Neural progenitor cell (in vitro differentiated cells): Measurements from ENCODE around the gene OSTM1. TPM values are rescaled to one million over a fixed set of nuclear protein-coding genes. Genes with fewer than 3 reads are reported as not detected.

ENCODE experiments used
- DNase-seq: peaks from one replicate; pipeline ENCODE4 v3.0.0-alpha.2; 2016; ENCODE audit warnings: low spot score
- H2AFZ ChIP-seq: fragments of 200-600 bp; sonication (generic); replicated peaks from 2 replicates; pipeline ENCODE4 v1.6.1; 2016; ENCODE audit warnings: antibody characterized with exemption
- H3F3A ChIP-seq: fragments of 200-600 bp; sonication (generic); 2 replicates; pipeline ENCODE4 v1.6.1; 2016; ENCODE audit warnings: antibody characterized with exemption, low read depth
- H3K27ac ChIP-seq: fragments of 200-600 bp; sonication (generic); 2 replicates; pipeline ENCODE4 v1.5.1; 2016; ENCODE audit warnings: mild to moderate bottlenecking
- H3K27me3 ChIP-seq: fragments of 200-600 bp; sonication (generic); 2 replicates; pipeline ENCODE4 v1.6.1; 2016; ENCODE audit warnings: mild to moderate bottlenecking, moderate library complexity
- H3K36me3 ChIP-seq: fragments of 200-600 bp; sonication (generic); 2 replicates; pipeline ENCODE4 v1.5.1; 2016
- H3K4me1 ChIP-seq: fragments of 200-600 bp; sonication (generic); 2 replicates; pipeline ENCODE4 v1.6.1; 2016; ENCODE audit warnings: mixed run types
- H3K4me2 ChIP-seq: fragments of 200-600 bp; sonication (generic); 2 replicates; pipeline ENCODE4 v1.6.1; 2016
- H3K4me3 ChIP-seq: fragments of 200-600 bp; sonication (generic); 2 replicates; pipeline ENCODE4 v1.5.1; 2016
- H3K79me2 ChIP-seq: fragments of 200-600 bp; sonication (generic); 2 replicates; pipeline ENCODE4 v1.6.1; 2016; ENCODE audit warnings: low read depth
- H3K9ac ChIP-seq: fragments of 200-600 bp; sonication (generic); 2 replicates; pipeline ENCODE4 v1.6.1; 2016
- H3K9me3 ChIP-seq: fragments of 200-600 bp; sonication (generic); 2 replicates; pipeline ENCODE4 v1.5.1; 2016; ENCODE audit warnings: low read depth
- H4K20me1 ChIP-seq: fragments of 200-600 bp; sonication (generic); 2 replicates; pipeline ENCODE4 v1.6.1; 2016; ENCODE audit warnings: low read depth
- H3K27ac Mint-ChIP-seq: 3 replicates; pipeline ENCODE4 v1.8.0; 2021; ENCODE audit warnings: mixed read lengths
- H3K27me3 Mint-ChIP-seq: 2 replicates; pipeline ENCODE4 v1.8.0; 2022; ENCODE audit warnings: low read depth, mild to moderate bottlenecking, inconsistent platforms, moderate library complexity, mixed read lengths; ENCODE audit not compliant: insufficient read depth
- H3K36me3 Mint-ChIP-seq: 3 replicates; pipeline ENCODE4 v1.8.0; 2021; ENCODE audit warnings: mixed read lengths
- H3K4me1 Mint-ChIP-seq: 3 replicates; pipeline ENCODE4 v1.8.0; 2021; ENCODE audit warnings: mixed read lengths
- H3K4me3 Mint-ChIP-seq: 3 replicates; pipeline ENCODE4 v1.8.0; 2021; ENCODE audit warnings: mild to moderate bottlenecking, moderate library complexity, mixed read lengths
- H3K9me3 Mint-ChIP-seq: 3 replicates; pipeline ENCODE4 v1.8.0; 2020; ENCODE audit warnings: mixed read lengths
- EZH2 ChIP-seq: fragments of 200-600 bp; sonication (generic); IDR thresholded peaks from 2 replicates; pipeline ENCODE4 v1.6.1; 2017; ENCODE audit warnings: antibody characterized with exemption, mild to moderate bottlenecking, moderate library complexity
- EZH2phosphoT487 ChIP-seq: fragments of 200-600 bp; sonication (generic); IDR thresholded peaks from 2 replicates; pipeline ENCODE4 v1.6.1; 2017; ENCODE audit warnings: antibody characterized with exemption
- total RNA-seq: library from RNA; depleted of rRNA; stranded (reverse); fragments of >200 nt; gene quantifications from 2 replicates; pipeline ENCODE4 v1.2.3, GENCODE V29; 2015; ENCODE audit warnings: low replicate concordance
- TF ChIP-seq, protein P1 (sequence below): fragments of 200-600 bp; sonication (generic); IDR thresholded peaks from 2 replicates; pipeline ENCODE4 v1.5.1; 2017; ENCODE audit warnings: antibody characterized with exemption, mild to moderate bottlenecking

Gene OSTM1
- total RNA-seq, 1 donor from 2014 or later = 42.8 TPM

- Mint-ChIP-seq H3K9me3 (no peaks in the 10 kb centered on the region), H3K27ac (no peak overlapping the region), H3K36me3 (no peaks in the 10 kb centered on the region), H3K4me3 (peak overlapping the region; percentile 86), H3K27me3 (peaks cover 83% of the 10 kb centered on the region), H3K4me1 (peaks cover 57% of the 10 kb centered on the region)
- Histone ChIP-seq H3K9ac (no peak overlapping the region), H2AFZ (no peak overlapping the region), H4K20me1 (peaks cover 73% of the 10 kb centered on the region), H3K27me3 (peaks cover 100% of the 10 kb centered on the region), H3K27ac (no peak overlapping the region), H3K9me3 (no peaks in the 10 kb centered on the region), H3K4me2 (peak overlapping the region; percentile 74), H3K36me3 (no peaks in the 10 kb centered on the region), H3K4me3 (peak overlapping the region; percentile 44), H3K4me1 (peaks cover 57% of the 10 kb centered on the region), H3K79me2 (no peaks in the 10 kb centered on the region), H3F3A (peaks cover 50% of the 10 kb centered on the region)
- peak; percentile 74 for DNase-seq
- TF ChIP-seq EZH2phosphoT487 (peak; percentile 96), EZH2 (peak; percentile 93)
- TF ChIP-seq, protein P1, sequence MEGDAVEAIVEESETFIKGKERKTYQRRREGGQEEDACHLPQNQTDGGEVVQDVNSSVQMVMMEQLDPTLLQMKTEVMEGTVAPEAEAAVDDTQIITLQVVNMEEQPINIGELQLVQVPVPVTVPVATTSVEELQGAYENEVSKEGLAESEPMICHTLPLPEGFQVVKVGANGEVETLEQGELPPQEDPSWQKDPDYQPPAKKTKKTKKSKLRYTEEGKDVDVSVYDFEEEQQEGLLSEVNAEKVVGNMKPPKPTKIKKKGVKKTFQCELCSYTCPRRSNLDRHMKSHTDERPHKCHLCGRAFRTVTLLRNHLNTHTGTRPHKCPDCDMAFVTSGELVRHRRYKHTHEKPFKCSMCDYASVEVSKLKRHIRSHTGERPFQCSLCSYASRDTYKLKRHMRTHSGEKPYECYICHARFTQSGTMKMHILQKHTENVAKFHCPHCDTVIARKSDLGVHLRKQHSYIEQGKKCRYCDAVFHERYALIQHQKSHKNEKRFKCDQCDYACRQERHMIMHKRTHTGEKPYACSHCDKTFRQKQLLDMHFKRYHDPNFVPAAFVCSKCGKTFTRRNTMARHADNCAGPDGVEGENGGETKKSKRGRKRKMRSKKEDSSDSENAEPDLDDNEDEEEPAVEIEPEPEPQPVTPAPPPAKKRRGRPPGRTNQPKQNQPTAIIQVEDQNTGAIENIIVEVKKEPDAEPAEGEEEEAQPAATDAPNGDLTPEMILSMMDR = no peak
Measured at GRCh38 chr6:108118810-108119768, 44.5 kb upstream of the OSTM1 start.

DNA sequence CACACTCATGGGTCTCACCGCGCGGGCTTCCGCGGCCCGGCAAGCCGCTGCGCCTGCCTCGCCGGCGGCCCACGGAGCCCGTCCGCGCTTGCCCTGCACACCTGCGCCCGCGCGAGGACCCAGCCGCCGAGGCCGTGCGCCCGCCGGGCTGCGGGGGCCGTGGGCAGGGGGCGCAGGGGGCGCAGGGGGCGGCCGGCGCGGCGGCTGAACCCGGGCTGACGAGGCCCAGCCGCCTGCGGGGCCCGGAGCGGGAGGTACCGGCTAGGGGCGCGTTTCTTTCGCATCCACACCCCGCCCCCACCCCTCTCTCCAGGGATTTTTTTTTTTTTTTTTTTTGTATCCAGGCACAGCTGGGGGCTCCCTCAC, 43.8 kb upstream of the OSTM1 start:
- Mint-ChIP-seq H3K27ac (no peak overlapping the region), H3K9me3 (no peaks in the 10 kb centered on the region), H3K27me3 (peaks cover 81% of the 10 kb centered on the region), H3K4me1 (peaks cover 59% of the 10 kb centered on the region), H3K4me3 (peak overlapping the region; percentile 86), H3K36me3 (no peaks in the 10 kb centered on the region)
- Histone ChIP-seq H3K36me3 (no peaks in the 10 kb centered on the region), H3K79me2 (no peaks in the 10 kb centered on the region), H3K4me1 (peaks cover 49% of the 10 kb centered on the region), H3K9me3 (no peaks in the 10 kb centered on the region), H3K9ac (no peak overlapping the region), H4K20me1 (peaks cover 71% of the 10 kb centered on the region), H3K4me2 (peak overlapping the region; percentile 81), H3K27me3 (peaks cover 100% of the 10 kb centered on the region), H3K4me3 (peak overlapping the region; percentile 48), H2AFZ (no peak overlapping the region), H3F3A (peaks cover 43% of the 10 kb centered on the region), H3K27ac (no peak overlapping the region)
- DNase-seq = peak; percentile 33
- TF ChIP-seq, protein P1 = no peak
- TF ChIP-seq EZH2 (no peak), EZH2phosphoT487 (no peak)

DNA sequence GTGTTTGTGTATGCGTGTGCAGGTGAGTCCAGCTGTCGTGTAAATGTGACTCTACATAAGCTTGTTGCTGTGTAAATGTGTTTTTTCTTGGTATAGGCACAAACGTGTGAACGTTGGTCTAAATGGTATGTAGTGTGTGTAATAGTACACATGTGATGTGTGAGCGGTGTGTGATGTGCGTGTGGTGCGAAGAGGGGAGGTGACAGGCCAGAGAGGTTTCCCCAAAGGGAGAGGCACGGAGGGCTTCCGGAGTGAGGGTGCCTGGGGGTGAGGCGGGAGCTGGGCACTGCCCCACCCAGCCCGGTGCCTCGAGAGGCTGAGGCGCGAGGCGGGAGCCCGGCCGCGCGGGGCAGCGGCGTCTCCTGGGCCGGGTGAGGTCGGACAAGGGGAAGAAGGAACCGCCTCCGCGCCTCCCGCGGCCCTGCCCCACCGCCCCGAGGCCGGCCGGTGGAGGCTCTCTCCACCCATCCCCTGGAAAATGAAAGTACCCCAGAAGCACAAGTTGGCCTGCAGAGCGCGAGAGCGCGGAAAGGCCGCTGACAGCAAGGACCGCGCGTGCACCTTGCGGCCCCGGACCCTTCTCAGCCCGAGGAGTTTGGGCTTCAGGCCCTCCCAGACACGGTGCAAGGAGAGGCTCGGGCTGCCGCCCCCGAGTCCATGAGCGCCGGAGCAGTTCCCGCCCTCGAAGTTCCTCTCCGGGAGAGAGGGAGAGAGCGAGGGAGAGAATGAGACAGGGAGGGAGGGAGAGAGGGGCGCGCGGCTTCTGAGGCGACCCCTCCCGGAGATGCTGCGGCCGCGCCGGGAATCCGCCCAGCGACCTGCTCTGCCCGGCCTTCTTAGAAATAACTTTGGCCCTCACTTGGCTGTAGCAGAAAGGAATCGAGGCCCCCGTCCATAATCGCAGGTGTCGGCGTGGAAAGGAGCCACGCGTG, 43.2 kb upstream of the OSTM1 start:
- Histone ChIP-seq H4K20me1 (peaks cover 65% of the 10 kb centered on the region), H3K9ac (no peak overlapping the region)
- peaks cover 57% of the 10 kb centered on the region for H3K4me1 Mint-ChIP-seq

More for the DNA sequence above, 43.2 kb upstream of the OSTM1 start:
- no peaks in the 10 kb centered on the region for H3K36me3 Mint-ChIP-seq
- Histone ChIP-seq H3K4me1 (peaks cover 47% of the 10 kb centered on the region), H3K27me3 (peaks cover 100% of the 10 kb centered on the region), H3F3A (peaks cover 43% of the 10 kb centered on the region), H3K79me2 (no peaks in the 10 kb centered on the region), H3K27ac (no peak overlapping the region), H3K9me3 (no peaks in the 10 kb centered on the region), H3K36me3 (no peaks in the 10 kb centered on the region), H2AFZ (peak overlapping the region; percentile 69), H3K4me2 (peak overlapping the region; percentile 81), H3K4me3 (peak overlapping the region; percentile 48)
- peak overlapping the region; percentile 79 for H3K4me3 Mint-ChIP-seq
- no peaks in the 10 kb centered on the region for H3K9me3 Mint-ChIP-seq
- peak; percentile 63 for DNase-seq
- H3K27me3 Mint-ChIP-seq = peaks cover 80% of the 10 kb centered on the region
- no peak overlapping the region for H3K27ac Mint-ChIP-seq
- TF ChIP-seq, protein P1 = peak; percentile 3
- peak; percentile 98 for TF ChIP-seq EZH2
- peak; percentile 96 for TF ChIP-seq EZH2phosphoT487
